Sigmoid colon (tissue), 7 donors: ENCODE measurements around the gene SLC22A2. TPM values are rescaled to one million over a fixed set of nuclear protein-coding genes. Genes with fewer than 3 reads are reported as not detected.
A peak's percentile ranks its signal among the peaks of the same experiment; 100 is the strongest.

Experiments used
- DNase-seq: peaks from one replicate; pipeline ENCODE4 v3.0.0-alpha.2; 2019
- H3K27ac ChIP-seq, 4 donors: fragments of 200-600 bp; sonication (generic); one replicate each; pipeline ENCODE4 v1.5.1; 2016 to 2019; ENCODE audit warnings: mild to moderate bottlenecking in 1 of 4
- H3K27me3 ChIP-seq, 3 donors: fragments of 200-600 bp; sonication (generic); one replicate each; pipeline ENCODE4 v1.5.1; 2019; ENCODE audit warnings: mild to moderate bottlenecking in 1 of 3
- H3K36me3 ChIP-seq, 4 donors: fragments of 200-600 bp; sonication (generic); one replicate each; pipeline ENCODE4 v1.5.1; 2016 to 2019
- H3K4me1 ChIP-seq, 4 donors: fragments of 200-600 bp; sonication (generic); one replicate each; pipeline ENCODE4 v1.5.1; 2017 to 2019
- H3K4me3 ChIP-seq, 4 donors: fragments of 200-600 bp; sonication (generic); one replicate each; pipeline ENCODE4 v1.5.1; 2017 to 2019; ENCODE audit warnings: mild to moderate bottlenecking in 2 of 4, moderate library complexity in 1 of 4
- H3K9me3 ChIP-seq, 4 donors: fragments of 200-600 bp in 3 of 4; sonication (generic) in 3 of 4; one replicate each; pipeline versions ENCODE4 v1.5.1 to v1.6.1; 2013 to 2019
- CTCF ChIP-seq, 4 experiments: fragments of 450-650 bp in 3 of 4; fragments of 200-600 bp in 1 of 4; IDR thresholded peaks; one replicate each; pipeline ENCODE4 v1.5.1; 2016 to 2019; ENCODE audit warnings: antibody characterized with exemption in 4 of 4, mild to moderate bottlenecking in 3 of 4, moderate library complexity in 2 of 4
- EP300 ChIP-seq, 4 donors: sonication (generic); formaldehyde crosslinking; IDR thresholded peaks; one replicate each; pipeline ENCODE4 v1.6.1; 2017; ENCODE audit warnings: antibody characterized with exemption in 4 of 4
- POLR2A ChIP-seq, 2 donors: fragments of 450-650 bp; IDR thresholded peaks; one replicate each; pipeline ENCODE4 v1.6.1; 2016; ENCODE audit warnings: antibody characterized with exemption in 2 of 2, mild to moderate bottlenecking in 2 of 2, moderate library complexity in 2 of 2
- POLR2AphosphoS5 ChIP-seq, 4 donors: sonication (generic); formaldehyde crosslinking; IDR thresholded peaks; one replicate each; pipeline ENCODE4 v1.6.1; 2017; ENCODE audit warnings: antibody characterized with exemption in 4 of 4
- WGBS, 2 donors: extraction: QIAGEN DNeasy Blood & Tissue Kit; methylation state at CpG; one replicate each; pipeline ENCODE4 v1.1.7; 2013; 5-methylcytosine and 5-hydroxymethylcytosine counted together
- intact Hi-C: fragments of 100-400 bp; cut with DNase I; formaldehyde crosslinking; loops from one replicate; pipeline ENCODE4 v1.15.1; 2023
- polyA plus RNA-seq, 3 donors: library from polyadenylated mRNA; stranded (reverse); fragments of 200-250 nt; gene quantifications; one replicate each; pipeline ENCODE4 v1.2.3, GENCODE V29; 2013
- total RNA-seq, 4 donors: library from RNA; depleted of rRNA; stranded (reverse); fragments of >200 nt; gene quantifications; one replicate each; pipeline ENCODE4 v1.1.0, GENCODE V29; 2016
- donor health status: healthy with polysubstance abuse.
- donor health status: Bipolar disorder and iron deficiency.
- donor health status: healthy.

SLC22A2 gene
- total and polyA plus RNA-seq, 7 donors = 0.27 to 0.99 (median 0.32) TPM; not detected in 3

GRCh38 chr6:160253292-160253691, 5.3 kb downstream of the SLC22A2 start:
- Histone ChIP-seq H3K27me3 (no peaks in the 10 kb centered on the region), H3K9me3 (no peaks in the 10 kb centered on the region), H3K4me3 (no peak overlapping the region), H3K36me3 (no peaks in the 10 kb centered on the region), H3K4me1 (peaks cover 0 to 29% (median 20%) of the 10 kb centered on the region in 4 donors), H3K27ac (no peak overlapping the region)
- no peak for DNase-seq
- 43% methylated on average over 3 of the region's 3 CpGs for WGBS, 2 donors
- TF ChIP-seq POLR2A (IDR thresholded peaks at IDR 0.05) (no peak), POLR2AphosphoS5 (IDR thresholded peaks at IDR 0.05) (no peak), EP300 (IDR thresholded peaks at IDR 0.05) (no peak), CTCF (IDR thresholded peaks at IDR 0.05) (no peak)
- intact Hi-C loops = loop anchor here (10.0 kb wide), 1 partner anchor 108 kb away; no protein-coding TSS in a partner anchor

DNA sequence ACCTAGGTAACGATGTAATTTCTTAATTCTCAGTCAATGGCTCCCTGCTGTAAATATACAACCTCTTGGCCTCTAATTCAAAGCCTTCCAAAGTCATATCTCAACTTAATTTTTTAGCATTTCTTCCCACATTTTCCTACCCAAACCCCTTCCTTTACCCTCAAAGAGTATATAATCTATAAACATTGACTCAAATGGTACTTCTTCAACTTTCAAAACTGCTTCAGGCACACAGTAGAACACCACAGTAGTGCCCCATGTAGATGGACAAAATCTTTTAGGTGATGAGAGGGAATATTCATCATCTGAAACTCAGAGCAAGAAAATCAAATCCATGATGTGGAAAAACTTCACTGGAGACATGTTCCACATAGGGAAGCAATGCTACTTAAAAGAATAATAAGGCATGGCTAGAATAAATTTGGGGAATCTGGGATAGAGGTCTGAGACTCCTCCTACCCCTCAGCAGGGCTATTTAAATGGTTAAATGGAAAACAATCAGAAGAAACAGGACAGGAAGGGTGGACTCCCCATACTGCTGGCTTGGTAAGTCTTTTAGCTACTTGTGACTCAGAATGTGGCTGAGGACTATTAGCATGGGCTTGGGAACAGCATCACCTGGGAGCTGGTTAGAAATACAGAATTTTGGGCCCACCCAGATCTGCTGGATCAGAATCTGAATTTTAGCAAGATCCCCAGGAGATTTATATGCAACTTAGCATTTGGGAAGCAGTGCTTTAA, 6.4 kb downstream of the SLC22A2 start:
- 85% methylated on average over 1 of the region's 1 CpG for WGBS, 2 donors
- H3K9me3 ChIP-seq = no peaks in the 10 kb centered on the region
- no peak overlapping the region for H3K4me3 ChIP-seq
- H3K36me3 ChIP-seq = no peaks in the 10 kb centered on the region
- no peak for TF ChIP-seq POLR2A (IDR thresholded peaks at IDR 0.05)
- TF ChIP-seq CTCF (IDR thresholded peaks at IDR 0.05) = no peak
- no peak for TF ChIP-seq POLR2AphosphoS5 (IDR thresholded peaks at IDR 0.05)
- no peak for TF ChIP-seq EP300 (IDR thresholded peaks at IDR 0.05)
- intact Hi-C loops = loop anchor here (10.0 kb wide), 1 partner anchor 107 kb away; no protein-coding TSS in a partner anchor
- no peak overlapping the region for H3K27ac ChIP-seq
- peaks cover 0 to 31% (median 20%) of the 10 kb centered on the region in 4 donors for H3K4me1 ChIP-seq
- no peaks in the 10 kb centered on the region for H3K27me3 ChIP-seq
- no peak for DNase-seq

DNA sequence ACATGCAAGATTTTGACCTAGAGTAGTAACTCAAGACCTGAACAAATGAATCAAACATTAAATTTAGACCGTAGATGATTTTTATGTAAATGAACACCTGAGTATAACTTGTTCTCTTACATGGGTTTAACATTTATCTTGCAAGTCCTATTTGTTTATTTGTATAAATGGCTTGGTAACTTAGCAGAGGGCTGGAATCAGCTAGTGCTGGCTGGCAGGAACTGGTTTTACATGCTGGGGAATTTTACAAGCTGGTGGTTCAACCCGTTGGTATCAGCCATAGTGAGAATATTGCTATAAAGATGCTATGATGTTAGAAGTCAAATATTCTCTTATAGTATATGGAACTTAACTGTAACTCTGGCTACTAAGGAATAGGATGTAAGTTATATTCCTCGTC, 8.9 kb downstream of the SLC22A2 start:
- intact Hi-C loops = loop anchor here (10.0 kb wide), 1 partner anchor 105 kb away; no protein-coding TSS in a partner anchor
- Histone ChIP-seq H3K27me3 (no peaks in the 10 kb centered on the region), H3K4me1 (peaks cover 0 to 26% (median 19%) of the 10 kb centered on the region in 4 donors), H3K4me3 (no peak overlapping the region), H3K27ac (peak overlapping the region in 1 of 4 donors; percentile 1), H3K9me3 (no peaks in the 10 kb centered on the region), H3K36me3 (no peaks in the 10 kb centered on the region)
- DNase-seq = no peak
- TF ChIP-seq POLR2A (IDR thresholded peaks at IDR 0.05) (no peak), CTCF (IDR thresholded peaks at IDR 0.05) (no peak), EP300 (IDR thresholded peaks at IDR 0.05) (no peak), POLR2AphosphoS5 (IDR thresholded peaks at IDR 0.05) (no peak)
- WGBS, 2 donors = 23 to 57% methylated on average over 3 of the region's 3 CpGs

DNA sequence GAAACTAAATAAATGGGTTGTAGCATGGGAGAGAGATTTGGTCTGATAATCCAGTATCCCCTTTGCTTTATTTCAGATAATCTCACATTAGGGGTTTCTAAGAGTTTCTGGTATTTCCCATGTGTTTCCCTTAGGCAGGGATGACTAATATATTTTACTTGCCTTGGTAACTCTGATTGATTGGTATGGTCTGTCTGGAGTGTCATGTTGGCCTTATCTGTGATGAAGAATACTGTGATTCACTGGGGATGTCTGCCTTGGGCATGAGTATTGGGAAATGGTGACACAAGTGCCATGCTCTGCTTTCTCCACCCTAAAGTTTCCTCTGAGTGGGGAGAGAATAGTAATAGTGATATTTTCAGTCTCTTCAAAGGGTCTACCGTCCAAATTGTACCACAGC, 10.1 kb downstream of the SLC22A2 start:
- Histone ChIP-seq H3K4me1 (peaks cover 0 to 34% (median 23%) of the 10 kb centered on the region in 4 donors), H3K9me3 (no peaks in the 10 kb centered on the region), H3K27me3 (no peaks in the 10 kb centered on the region), H3K27ac (peak overlapping the region in 2 of 4 donors; percentile 11 to 37), H3K36me3 (no peaks in the 10 kb centered on the region), H3K4me3 (no peak overlapping the region)
- no peak for DNase-seq
- TF ChIP-seq POLR2AphosphoS5 (IDR thresholded peaks at IDR 0.05) (no peak), EP300 (IDR thresholded peaks at IDR 0.05) (no peak)
- intact Hi-C loops = no loop called here
- 61 to 69% methylated on average over 1 of the region's 1 CpG for WGBS, 2 donors

DNA sequence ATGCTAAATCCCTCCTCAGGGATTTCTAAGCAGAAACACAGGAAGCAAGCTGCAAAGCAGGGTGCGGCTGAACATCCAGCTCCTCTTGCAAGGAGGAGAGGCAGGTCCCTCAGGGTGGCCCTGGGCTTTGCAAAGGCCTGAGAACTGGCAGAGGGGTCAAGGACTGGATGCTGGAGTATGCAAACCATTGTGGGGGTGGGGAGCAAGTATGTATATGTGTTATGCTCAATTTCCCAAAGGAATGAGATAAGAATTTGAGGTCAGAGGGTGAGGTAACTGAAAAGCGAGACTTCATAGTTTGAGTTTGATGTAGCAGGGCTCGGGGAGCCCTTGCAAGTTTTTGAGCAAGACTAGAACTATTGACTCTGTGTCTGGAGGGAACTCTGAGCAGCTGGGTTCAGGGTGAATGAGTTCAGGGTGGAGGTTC, 11.2 kb downstream of the SLC22A2 start:
- intact Hi-C loops = no loop called here

More for the DNA sequence above, 11.2 kb downstream of the SLC22A2 start:
- no peaks in the 10 kb centered on the region for H3K27me3 ChIP-seq
- H3K4me1 ChIP-seq = peaks cover 0 to 34% (median 23%) of the 10 kb centered on the region in 4 donors
- H3K4me3 ChIP-seq = no peak overlapping the region
- no peaks in the 10 kb centered on the region for H3K9me3 ChIP-seq
- no peak for DNase-seq
- TF ChIP-seq EP300 (IDR thresholded peaks at IDR 0.05) (no peak), POLR2AphosphoS5 (IDR thresholded peaks at IDR 0.05) (no peak), POLR2A (IDR thresholded peaks at IDR 0.05) (no peak), CTCF (IDR thresholded peaks at IDR 0.05) (no peak)
- WGBS, 2 donors = 83 to 89% methylated on average over 3 of the region's 3 CpGs
- peak overlapping the region in 1 of 4 donors; percentile 37 for H3K27ac ChIP-seq
- H3K36me3 ChIP-seq = no peaks in the 10 kb centered on the region
